Mesenchymal stem cell (in vitro differentiated cells and primary cell): ENCODE data around the gene HBS1L.

Source experiments
- DNase-seq: peaks from one replicate; pipeline ENCODE4 v3.0.0-alpha.2; 2013
- H2AFZ ChIP-seq: one replicate; pipeline ENCODE4 v1.6.1; 2013; ENCODE audit warnings: low read depth, mild to moderate bottlenecking, control low read depth, inconsistent platforms, low read length, moderate library complexity
- H2AK5ac ChIP-seq: 2 replicates; pipeline ENCODE4 v1.6.1; 2013; ENCODE audit warnings: low read length, moderate library complexity, mild to moderate bottlenecking, inconsistent platforms; ENCODE audit not compliant: severe bottlenecking
- H2BK120ac ChIP-seq: one replicate; pipeline ENCODE4 v1.6.1; 2013; ENCODE audit warnings: low read depth, mild to moderate bottlenecking, inconsistent platforms, low read length, moderate library complexity
- H2BK12ac ChIP-seq, 2 experiments: one replicate each; pipeline ENCODE4 v1.6.1; 2013; ENCODE audit warnings: inconsistent platforms in 2 of 2, low read length in 2 of 2, mild to moderate bottlenecking in 2 of 2, moderate library complexity in 2 of 2, control low read depth in 1 of 2
- H2BK15ac ChIP-seq: one replicate; pipeline ENCODE4 v1.6.1; 2013; ENCODE audit warnings: mild to moderate bottlenecking, low read depth, inconsistent platforms; ENCODE audit not compliant: poor library complexity, severe bottlenecking
- H2BK5ac ChIP-seq: 2 replicates; pipeline ENCODE4 v1.6.1; 2013; ENCODE audit warnings: low read depth, mild to moderate bottlenecking, low read length, control low read depth, inconsistent platforms; ENCODE audit not compliant: poor library complexity, severe bottlenecking
- H3K14ac ChIP-seq, 2 experiments: one replicate each; pipeline ENCODE4 v1.6.1; 2013; ENCODE audit warnings: inconsistent platforms in 2 of 2, low read length in 2 of 2, control low read depth in 1 of 2, mild to moderate bottlenecking in 1 of 2, moderate library complexity in 1 of 2
- H3K18ac ChIP-seq, 2 experiments: one replicate each; pipeline ENCODE4 v1.6.1; 2013; ENCODE audit warnings: inconsistent platforms in 2 of 2, low read length in 2 of 2, control low read depth in 1 of 2, low read depth in 1 of 2, mild to moderate bottlenecking in 1 of 2
- H3K23ac ChIP-seq, 2 experiments: one replicate each; pipeline ENCODE4 v1.6.1; 2013; ENCODE audit warnings: inconsistent platforms in 2 of 2, low read length in 2 of 2, mild to moderate bottlenecking in 2 of 2, moderate library complexity in 2 of 2, control low read depth in 1 of 2
- H3K27ac ChIP-seq: 2 replicates; pipeline ENCODE4 v1.5.1; 2013; ENCODE audit warnings: mild to moderate bottlenecking, moderate library complexity, low read length, control low read depth, inconsistent platforms; ENCODE audit not compliant: poor library complexity, severe bottlenecking
- H3K27me3 ChIP-seq, 2 experiments: 2 replicates each; pipeline versions ENCODE4 v1.6.1 to v1.7.0; 2013; ENCODE audit warnings: low read length in 2 of 2, mild to moderate bottlenecking in 2 of 2, moderate library complexity in 2 of 2, control low read depth in 1 of 2, inconsistent platforms in 1 of 2; ENCODE audit not compliant: control insufficient read depth in 1 of 2, insufficient read depth in 1 of 2
- H3K36me3 ChIP-seq, 2 experiments: 2 replicates each; pipeline versions ENCODE4 v1.6.1 to v1.7.0; 2013; ENCODE audit warnings: low read length in 2 of 2, control low read depth in 1 of 2, inconsistent platforms in 1 of 2, low read depth in 1 of 2, mild to moderate bottlenecking in 1 of 2; ENCODE audit not compliant: insufficient read depth in 2 of 2, control insufficient read depth in 1 of 2
- H3K4ac ChIP-seq, 2 experiments: one replicate each; pipeline ENCODE4 v1.6.1; 2013; ENCODE audit warnings: inconsistent platforms in 2 of 2, low read length in 2 of 2, mild to moderate bottlenecking in 2 of 2, moderate library complexity in 2 of 2, control low read depth in 1 of 2, low read depth in 1 of 2
- H3K4me1 ChIP-seq: 2 replicates; pipeline ENCODE4 v1.6.1; 2013; ENCODE audit warnings: low read depth, low read length, control low read depth; ENCODE audit not compliant: control insufficient read depth, insufficient read depth
- H3K4me2 ChIP-seq: 2 replicates; pipeline ENCODE4 v1.6.1; 2013; ENCODE audit warnings: low read length, mild to moderate bottlenecking, inconsistent platforms; ENCODE audit not compliant: poor library complexity, severe bottlenecking
- H3K4me3 ChIP-seq, 2 experiments: 2 replicates each; pipeline versions ENCODE4 v1.5.1 to v1.7.0; 2013; ENCODE audit warnings: low read length in 2 of 2, mild to moderate bottlenecking in 2 of 2, control low read depth in 1 of 2, low read depth in 1 of 2; ENCODE audit not compliant: insufficient read depth in 1 of 2
- H3K79me1 ChIP-seq: replicated peaks from 2 replicates; pipeline ENCODE4 v1.6.1; 2013; ENCODE audit warnings: mild to moderate bottlenecking, control low read depth, low read length, inconsistent platforms; ENCODE audit not compliant: poor library complexity, severe bottlenecking
- H3K9ac ChIP-seq: 2 replicates; pipeline ENCODE4 v1.7.0; 2013; ENCODE audit warnings: mild to moderate bottlenecking, low read length, moderate library complexity
- H3K9me3 ChIP-seq: 2 replicates; pipeline ENCODE4 v1.7.0; 2013; ENCODE audit warnings: mild to moderate bottlenecking, low read length; ENCODE audit not compliant: control insufficient read depth
- H4K8ac ChIP-seq: one replicate; pipeline ENCODE4 v1.6.1; 2013; ENCODE audit warnings: inconsistent platforms, mild to moderate bottlenecking, low read length, moderate library complexity
- H4K91ac ChIP-seq: one replicate; pipeline ENCODE4 v1.6.1; 2013; ENCODE audit warnings: mild to moderate bottlenecking, low read length, inconsistent platforms
- WGBS: methylation state at CpG from one replicate; pipeline ENCODE4 v1.1.7; 2013; ENCODE audit warnings: mixed read lengths; 5-methylcytosine and 5-hydroxymethylcytosine counted together

Gene HBS1L

DNA sequence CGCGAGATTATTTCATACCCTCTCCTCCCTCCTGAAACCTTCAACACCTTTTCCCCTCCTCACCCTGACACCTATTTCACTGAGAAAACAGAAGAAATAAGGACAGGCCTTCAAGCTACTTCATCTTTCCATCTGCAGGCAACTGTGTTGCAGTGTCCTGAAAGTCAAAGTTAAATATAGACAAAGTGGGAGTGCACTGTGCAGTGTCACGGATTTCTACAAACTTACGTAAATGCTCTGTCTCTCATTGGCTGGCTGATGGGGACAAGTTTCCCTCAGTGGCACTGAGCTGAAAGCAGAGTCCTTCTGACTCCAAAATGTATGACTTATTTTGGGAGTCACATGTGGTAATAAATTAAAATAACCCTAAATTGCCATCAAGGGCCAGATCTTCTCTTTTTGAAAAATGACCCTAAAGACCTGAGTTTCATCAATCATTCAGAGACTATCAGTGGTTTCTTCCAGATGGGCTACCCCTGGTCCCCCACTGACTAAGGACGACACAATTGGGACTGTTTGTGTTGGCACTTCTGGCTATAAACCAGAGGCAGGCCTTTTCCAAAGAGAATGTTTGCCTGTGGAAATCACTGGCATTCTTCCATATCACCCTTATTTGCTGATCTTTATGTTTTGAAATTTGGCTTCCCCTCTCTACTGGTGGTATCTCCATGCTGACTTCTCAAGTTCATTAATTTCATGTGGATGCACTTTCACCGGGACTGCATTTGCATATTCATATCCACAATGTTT lies 126.3 kb downstream of the HBS1L start:
- no peak for DNase-seq
- Histone ChIP-seq H3K4me3 (no peak overlapping the region), H3K23ac (no peak overlapping the region), H3K36me3 (no peaks in the 10 kb centered on the region), H2BK120ac (no peak overlapping the region), H3K79me1 (no peaks in the 10 kb centered on the region), H2BK12ac (no peak overlapping the region), H3K9me3 (no peaks in the 10 kb centered on the region), H3K4me1 (peaks cover 2% of the 10 kb centered on the region), H2AK5ac (no peak overlapping the region), H3K27me3 (no peaks in the 10 kb centered on the region), H3K4ac (no peak overlapping the region), H3K9ac (no peak overlapping the region), H3K4me2 (no peak overlapping the region), H4K91ac (no peak overlapping the region), H2BK15ac (no peak overlapping the region), H3K18ac (no peak overlapping the region), H3K27ac (no peak overlapping the region), H2AFZ (no peak overlapping the region), H2BK5ac (no peak overlapping the region), H4K8ac (no peak overlapping the region), H3K14ac (no peak overlapping the region)
- WGBS = 88% methylated on average over 5 of the region's 6 CpGs

DNA sequence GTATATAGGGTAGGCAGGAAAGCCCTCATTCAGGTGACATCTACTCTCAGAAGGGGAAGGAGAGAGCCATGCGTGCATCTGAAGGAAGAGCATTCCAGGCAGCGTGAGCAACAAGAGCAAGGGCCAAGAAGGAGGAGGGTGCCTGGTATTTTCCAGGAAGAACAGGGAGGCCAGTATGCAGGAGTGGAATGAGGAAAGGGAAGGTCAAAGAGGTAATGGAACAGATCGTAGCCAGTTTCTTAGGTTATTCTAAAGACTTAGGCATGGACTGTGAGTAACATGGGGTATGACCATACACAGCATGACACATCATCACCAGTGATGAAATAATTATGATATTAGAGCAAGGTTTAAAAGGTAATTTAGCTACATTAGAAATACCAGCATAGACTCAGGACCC lies 128.8 kb downstream of the HBS1L start:
- DNase-seq = no peak
- 89% methylated on average over 2 of the region's 3 CpGs for WGBS
- no peaks in the 10 kb centered on the region for H3K36me3 ChIP-seq
- H3K27me3 ChIP-seq = no peaks in the 10 kb centered on the region
- H3K4me1 ChIP-seq = peaks cover 6% of the 10 kb centered on the region
- H2BK15ac ChIP-seq = no peak overlapping the region
- H3K4ac ChIP-seq = no peak overlapping the region
- no peak overlapping the region for H2BK120ac ChIP-seq
- H3K9ac ChIP-seq = no peak overlapping the region
- H2BK12ac ChIP-seq = no peak overlapping the region
- H2AFZ ChIP-seq = no peak overlapping the region
- no peak overlapping the region for H2BK5ac ChIP-seq
- no peak overlapping the region for H3K18ac ChIP-seq
- no peak overlapping the region for H3K4me2 ChIP-seq
- H3K4me3 ChIP-seq = no peak overlapping the region
- no peak overlapping the region for H3K14ac ChIP-seq
- H4K8ac ChIP-seq = no peak overlapping the region
- H4K91ac ChIP-seq = no peak overlapping the region
- H3K9me3 ChIP-seq = no peaks in the 10 kb centered on the region
- no peak overlapping the region for H3K27ac ChIP-seq
- H3K79me1 ChIP-seq = no peaks in the 10 kb centered on the region
- no peak overlapping the region for H2AK5ac ChIP-seq
- no peak overlapping the region for H3K23ac ChIP-seq

DNA sequence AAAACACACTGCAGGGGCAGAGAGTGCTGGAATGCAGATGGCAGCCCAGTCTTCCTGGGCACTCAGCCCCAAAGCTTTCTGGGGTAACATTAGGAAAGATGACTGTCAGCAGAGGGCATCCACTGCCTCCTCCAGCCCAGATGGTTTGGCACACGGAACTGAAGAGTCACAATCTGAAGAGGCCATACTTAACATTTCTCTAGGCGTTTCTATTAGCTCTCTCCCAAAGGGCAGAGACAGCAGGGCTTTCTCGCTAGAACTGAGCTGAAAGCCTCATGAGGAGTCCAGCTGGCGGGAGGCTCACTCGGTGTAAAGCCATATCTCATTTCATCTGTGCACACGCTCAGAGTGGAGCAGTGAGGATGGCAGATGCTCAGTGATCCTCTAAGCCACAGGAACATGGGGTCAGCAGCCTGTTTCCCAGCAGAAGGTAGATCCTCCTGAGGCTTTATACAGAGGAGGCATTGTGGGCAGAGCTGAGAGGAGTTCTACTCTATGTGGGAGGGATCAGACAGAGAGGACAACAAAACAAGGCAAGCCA lies 132.8 kb downstream of the HBS1L start:
- Histone ChIP-seq H3K23ac (no peak overlapping the region), H4K8ac (no peak overlapping the region), H3K36me3 (no peaks in the 10 kb centered on the region), H4K91ac (no peak overlapping the region), H3K4ac (no peak overlapping the region), H2BK120ac (no peak overlapping the region), H3K14ac (no peak overlapping the region), H3K18ac (no peak overlapping the region), H2BK15ac (no peak overlapping the region), H3K4me2 (no peak overlapping the region), H3K4me3 (no peak overlapping the region), H3K4me1 (peaks cover 7% of the 10 kb centered on the region), H3K9ac (no peak overlapping the region), H3K27ac (no peak overlapping the region), H2AK5ac (no peak overlapping the region), H2BK12ac (no peak overlapping the region), H2BK5ac (no peak overlapping the region), H2AFZ (no peak overlapping the region), H3K79me1 (no peaks in the 10 kb centered on the region), H3K9me3 (no peaks in the 10 kb centered on the region), H3K27me3 (no peaks in the 10 kb centered on the region)
- no peak for DNase-seq
- WGBS = 90% methylated on average over 6 of the region's 6 CpGs

DNA sequence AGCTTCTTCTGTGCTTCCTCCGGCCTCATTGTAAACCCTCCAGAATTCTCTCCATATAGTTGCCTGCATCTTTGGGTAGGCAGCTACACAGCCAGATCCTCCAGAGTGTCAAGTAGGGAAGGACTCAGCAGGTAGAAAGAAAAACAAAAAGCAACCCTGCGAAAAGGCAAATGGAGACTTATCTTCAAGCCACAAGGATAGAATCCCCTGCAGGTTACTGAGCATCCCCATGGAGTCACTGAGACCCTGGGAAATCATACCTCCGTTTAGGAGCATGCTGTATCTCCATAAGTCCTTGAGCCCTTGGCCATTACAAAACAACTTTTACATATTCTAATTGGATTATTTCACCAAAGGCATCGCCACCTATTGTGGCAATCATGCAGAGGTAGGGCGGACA lies 133.3 kb downstream of the HBS1L start:
- Histone ChIP-seq H4K8ac (no peak overlapping the region), H3K36me3 (no peaks in the 10 kb centered on the region), H3K4ac (no peak overlapping the region), H2AFZ (no peak overlapping the region), H2BK12ac (no peak overlapping the region), H3K9me3 (no peaks in the 10 kb centered on the region), H2BK120ac (no peak overlapping the region), H3K4me1 (peaks cover 7% of the 10 kb centered on the region), H3K9ac (no peak overlapping the region), H2BK5ac (no peak overlapping the region), H4K91ac (no peak overlapping the region), H3K79me1 (no peaks in the 10 kb centered on the region), H3K18ac (no peak overlapping the region), H3K27ac (no peak overlapping the region), H3K23ac (no peak overlapping the region), H3K4me3 (no peak overlapping the region), H3K27me3 (no peaks in the 10 kb centered on the region), H2AK5ac (peak overlapping the region; percentile 39), H3K4me2 (no peak overlapping the region), H3K14ac (no peak overlapping the region), H2BK15ac (no peak overlapping the region)
- WGBS = 89% methylated on average over 5 of the region's 5 CpGs
- no peak for DNase-seq
